ENCODE measurements around the gene MVB12B. TPM values are rescaled to one million over a fixed set of nuclear protein-coding genes. Genes with fewer than 3 reads are reported as not detected.

Gene MVB12B
- total and polyA plus RNA-seq, 2 of the 13 experiments (the other 11 are each of a cell fraction or from before 2014, with no cell fraction given), result 12.1 to 30.1 TPM

DNA sequence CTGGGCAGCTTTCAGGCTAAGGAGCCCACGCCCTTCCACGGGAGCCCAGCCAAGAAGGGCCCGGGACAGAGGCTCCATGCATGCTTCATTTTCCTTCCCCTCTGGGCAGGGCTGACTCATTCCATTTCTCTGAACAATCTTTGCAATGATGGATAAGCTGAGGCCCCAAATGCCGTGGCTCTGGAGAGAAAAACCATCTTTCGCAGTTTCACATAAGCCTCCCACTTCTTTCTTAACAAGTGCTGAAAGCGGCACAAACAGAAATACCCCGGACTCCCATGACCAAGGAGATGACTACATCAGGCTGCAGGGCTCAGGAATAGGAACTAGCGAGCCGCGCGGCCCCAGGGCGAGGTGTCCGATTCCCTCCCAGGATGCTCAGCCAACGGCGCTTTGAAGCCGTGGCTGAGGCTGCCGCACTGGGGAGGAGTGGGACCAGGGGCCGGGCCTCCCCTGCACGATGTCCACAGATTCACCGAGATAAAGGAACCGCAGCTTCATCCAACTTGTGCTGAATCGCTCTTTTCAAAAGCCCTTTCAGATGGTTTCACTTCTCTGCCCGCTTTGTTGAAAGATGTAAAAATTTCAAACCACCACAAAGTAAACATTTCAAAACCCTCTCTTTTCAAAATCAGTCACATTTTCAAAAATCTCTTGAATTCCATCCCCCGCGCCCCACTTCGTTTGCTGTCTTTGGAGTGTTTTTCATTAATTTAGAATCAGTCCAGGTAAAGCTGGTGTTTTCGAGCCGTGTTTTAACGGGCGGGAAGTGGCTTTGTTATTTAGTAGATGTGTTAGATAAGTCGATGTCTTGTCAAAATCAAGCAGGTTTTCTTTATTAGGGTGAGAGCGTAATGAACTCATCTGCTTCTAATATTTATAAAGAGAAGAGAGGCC, 190.6 kb downstream of the MVB12B start (continued):
- 0 out of 2 replicates have a peak, but pooled peaks have one; percentile 36 for TF ChIP-seq ZNF609 (CRISPR knock-in tag; IDR thresholded peaks at IDR 0.05; ENCODE audit: borderline replicate concordance)
- 0 out of 2 replicates have a peak, but pooled peaks have one; percentile 62 for TF ChIP-seq ZNF101 (CRISPR knock-in tag; IDR thresholded peaks at IDR 0.05; ENCODE audit: borderline replicate concordance, low read depth)
- TF ChIP-seq ZFP91 (CRISPR knock-in tag; IDR thresholded peaks at IDR 0.05; ENCODE audit: borderline replicate concordance), result peak; percentile 34; the same call in 1 of the 2 replicates
- TF ChIP-seq, protein P1, sequence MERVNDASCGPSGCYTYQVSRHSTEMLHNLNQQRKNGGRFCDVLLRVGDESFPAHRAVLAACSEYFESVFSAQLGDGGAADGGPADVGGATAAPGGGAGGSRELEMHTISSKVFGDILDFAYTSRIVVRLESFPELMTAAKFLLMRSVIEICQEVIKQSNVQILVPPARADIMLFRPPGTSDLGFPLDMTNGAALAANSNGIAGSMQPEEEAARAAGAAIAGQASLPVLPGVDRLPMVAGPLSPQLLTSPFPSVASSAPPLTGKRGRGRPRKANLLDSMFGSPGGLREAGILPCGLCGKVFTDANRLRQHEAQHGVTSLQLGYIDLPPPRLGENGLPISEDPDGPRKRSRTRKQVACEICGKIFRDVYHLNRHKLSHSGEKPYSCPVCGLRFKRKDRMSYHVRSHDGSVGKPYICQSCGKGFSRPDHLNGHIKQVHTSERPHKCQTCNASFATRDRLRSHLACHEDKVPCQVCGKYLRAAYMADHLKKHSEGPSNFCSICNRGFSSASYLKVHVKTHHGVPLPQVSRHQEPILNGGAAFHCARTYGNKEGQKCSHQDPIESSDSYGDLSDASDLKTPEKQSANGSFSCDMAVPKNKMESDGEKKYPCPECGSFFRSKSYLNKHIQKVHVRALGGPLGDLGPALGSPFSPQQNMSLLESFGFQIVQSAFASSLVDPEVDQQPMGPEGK (CRISPR knock-in tag; IDR thresholded peaks at IDR 0.05), result peak; percentile 83
- no peak for TF ChIP-seq HMG20B (CRISPR knock-in tag; conservative IDR thresholded peaks at IDR 0.05)
- no peak for TF ChIP-seq ZNF138 (CRISPR knock-in tag; IDR thresholded peaks at IDR 0.05; ENCODE audit: low read depth)
- TF ChIP-seq, protein P2, sequence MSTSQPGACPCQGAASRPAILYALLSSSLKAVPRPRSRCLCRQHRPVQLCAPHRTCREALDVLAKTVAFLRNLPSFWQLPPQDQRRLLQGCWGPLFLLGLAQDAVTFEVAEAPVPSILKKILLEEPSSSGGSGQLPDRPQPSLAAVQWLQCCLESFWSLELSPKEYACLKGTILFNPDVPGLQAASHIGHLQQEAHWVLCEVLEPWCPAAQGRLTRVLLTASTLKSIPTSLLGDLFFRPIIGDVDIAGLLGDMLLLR (CRISPR knock-in tag; IDR thresholded peaks at IDR 0.05), result no peak
- no peak for TF ChIP-seq NONO (IDR thresholded peaks at IDR 0.05)
- TF ChIP-seq NONO (CRISPR knock-in tag; conservative IDR thresholded peaks at IDR 0.05), result no peak
- TF ChIP-seq ARID2 (CRISPR knock-in tag; IDR thresholded peaks at IDR 0.05; ENCODE audit: borderline replicate concordance), result peak; percentile 64
